IMR-90 (cell line): ENCODE data around the gene DYRK1A. TPM values are rescaled to one million over a fixed set of nuclear protein-coding genes. Genes with fewer than 3 reads are reported as not detected.

Source experiments
- ATAC-seq: fragments of 200-7000 bp; cut with Tn5 transposase; 2 replicates; pipeline ENCODE4 v1.9.1; 2020; ENCODE audit warnings: low read depth, mild to moderate bottlenecking, moderate library complexity
- BruUV-seq: library from RNA; stranded (reverse); fragments of 400-500 nt; replicated peaks from 2 replicates; lab custom pipeline; 2021; lab: Mats Ljungman, UMichigan
- CTCF ChIA-PET: fragments of 300-600 bp; formaldehyde crosslinking; extraction: SDS; loops from one replicate; lab custom pipeline; 2021; ENCODE audit warnings: antibody characterized with exemption; lab: Yijun Ruan, JAX
- POLR2A ChIA-PET: fragments of 300-600 bp; sonication (Branson Sonifier 250); formaldehyde crosslinking; loops from one replicate; lab custom pipeline; 2022; ENCODE audit warnings: antibody characterized with exemption; ENCODE audit not compliant: unreplicated experiment; lab: Charles Lee
- DNase-seq: peaks from one replicate; pipeline ENCODE4 v3.0.0; 2013
- H2AFZ ChIP-seq: replicated peaks from 2 replicates; pipeline ENCODE3; 2013; ENCODE audit warnings: low read length, mild to moderate bottlenecking; ENCODE audit not compliant: poor library complexity
- H2AK5ac ChIP-seq: 2 replicates; pipeline ENCODE4 v1.6.1; 2013; ENCODE audit warnings: low read depth, low read length, inconsistent platforms
- H2AK9ac ChIP-seq: replicated peaks from 2 replicates; pipeline ENCODE3; 2013; ENCODE audit warnings: mild to moderate bottlenecking, low read depth, low read length, moderate library complexity; ENCODE audit not compliant: poor library complexity
- H2BK120ac ChIP-seq: 2 replicates; pipeline ENCODE4 v1.6.1; 2013; ENCODE audit warnings: low read depth, low read length, inconsistent platforms
- H2BK15ac ChIP-seq: 3 replicates; pipeline ENCODE4 v1.6.1; 2013; ENCODE audit warnings: low read depth, low read length, inconsistent platforms
- H2BK20ac ChIP-seq: 2 replicates; pipeline ENCODE4 v1.6.1; 2013; ENCODE audit warnings: low read depth, mild to moderate bottlenecking, inconsistent platforms, low read length, moderate library complexity
- H2BK5ac ChIP-seq: 2 replicates; pipeline ENCODE4 v1.6.1; 2013; ENCODE audit warnings: mild to moderate bottlenecking, low read depth, low read length, inconsistent platforms; ENCODE audit not compliant: poor library complexity, severe bottlenecking
- H3K14ac ChIP-seq: replicated peaks from 2 replicates; pipeline ENCODE4 v1.6.1; 2013; ENCODE audit warnings: low read depth, low read length, inconsistent platforms
- H3K18ac ChIP-seq: 2 replicates; pipeline ENCODE4 v1.6.1; 2013; ENCODE audit warnings: low read depth, low read length, control low read depth
- H3K23ac ChIP-seq: 2 replicates; pipeline ENCODE4 v1.6.1; 2013; ENCODE audit warnings: low read depth, low read length, inconsistent platforms
- H3K27ac ChIP-seq: 2 replicates; pipeline ENCODE4 v1.5.1; 2013; ENCODE audit warnings: mild to moderate bottlenecking, control low read depth, low read length; ENCODE audit not compliant: insufficient read depth
- H3K27me3 ChIP-seq: 2 replicates; pipeline ENCODE4 v1.6.1; 2013; ENCODE audit warnings: low read length; ENCODE audit not compliant: control insufficient read depth, insufficient read depth
- H3K36me3 ChIP-seq: 2 replicates; pipeline ENCODE4 v1.6.1; 2013; ENCODE audit warnings: low read length, mixed read lengths; ENCODE audit not compliant: control insufficient read depth, insufficient read depth
- H3K4ac ChIP-seq: 2 replicates; pipeline ENCODE4 v1.6.1; 2013; ENCODE audit warnings: low read depth, low read length, inconsistent platforms
- H3K4me1 ChIP-seq: 2 replicates; pipeline ENCODE4 v1.6.1; 2013; ENCODE audit warnings: low read length, mixed read lengths; ENCODE audit not compliant: control insufficient read depth, insufficient read depth
- H3K4me2 ChIP-seq: 2 replicates; pipeline ENCODE4 v1.6.1; 2013; ENCODE audit warnings: low read depth, mild to moderate bottlenecking, control low read depth, low read length, moderate library complexity
- H3K4me3 ChIP-seq: 2 replicates; pipeline ENCODE4 v1.5.1; 2013; ENCODE audit warnings: low read depth, mild to moderate bottlenecking, control low read depth, low read length, moderate library complexity; ENCODE audit not compliant: insufficient read depth
- H3K56ac ChIP-seq: 2 replicates; pipeline ENCODE4 v1.6.1; 2013; ENCODE audit warnings: low read length, inconsistent platforms; ENCODE audit not compliant: insufficient read depth; ENCODE audit errors: extremely low read depth
- H3K79me1 ChIP-seq, 2 experiments: 2 replicates each; pipeline ENCODE4 v1.6.1; 2013; ENCODE audit warnings: low read length in 2 of 2, inconsistent platforms in 1 of 2, low read depth in 1 of 2
- H3K9ac ChIP-seq: 2 replicates; pipeline ENCODE4 v1.6.1; 2013; ENCODE audit warnings: low read depth, low read length, control low read depth
- H3K9me1 ChIP-seq: 2 replicates; pipeline ENCODE4 v1.6.1; 2013; ENCODE audit warnings: low read length, inconsistent platforms; ENCODE audit not compliant: insufficient read depth
- H3K9me3 ChIP-seq: 2 replicates; pipeline ENCODE4 v1.6.1; 2013; ENCODE audit warnings: low read length; ENCODE audit not compliant: control insufficient read depth, insufficient read depth
- H4K20me1 ChIP-seq: 2 replicates; pipeline ENCODE4 v1.6.1; 2013; ENCODE audit warnings: low read length, inconsistent platforms; ENCODE audit not compliant: insufficient read depth
- H4K5ac ChIP-seq: 2 replicates; pipeline ENCODE4 v1.6.1; 2013; ENCODE audit warnings: mild to moderate bottlenecking, low read depth, low read length, control low read depth
- H4K8ac ChIP-seq, 2 experiments: 2 replicates each; pipeline ENCODE4 v1.6.1; 2013; ENCODE audit warnings: low read depth in 2 of 2, low read length in 2 of 2, control low read depth in 1 of 2, inconsistent platforms in 1 of 2
- H4K91ac ChIP-seq: 2 replicates; pipeline ENCODE4 v1.6.1; 2013; ENCODE audit warnings: low read depth, low read length, inconsistent platforms; ENCODE audit not compliant: insufficient read depth
- BHLHE40 ChIP-seq: fragments of 150-350 bp; IDR thresholded peaks from 2 replicates; pipeline ENCODE4 v1.6.1; 2016; ENCODE audit warnings: mild to moderate bottlenecking, low read depth, low read length
- CEBPB ChIP-seq: IDR thresholded peaks from 2 replicates; pipeline ENCODE4 v1.6.1; 2012; ENCODE audit warnings: low read depth, low read length, improper control_type of control experiment
- CHD1 ChIP-seq: IDR thresholded peaks from 2 replicates; pipeline ENCODE4 v1.6.1; 2012; ENCODE audit warnings: low read depth, low read length, improper control_type of control experiment
- CTCF ChIP-seq: conservative IDR thresholded peaks from 2 replicates; pipeline ENCODE4 v1.5.1; 2012; ENCODE audit warnings: mild to moderate bottlenecking, low read depth, low read length, improper control_type of control experiment
- ELK1 ChIP-seq: fragments of 150-350 bp; IDR thresholded peaks from 2 replicates; pipeline ENCODE4 v1.6.1; 2016; ENCODE audit warnings: low read depth, mild to moderate bottlenecking, low read length, moderate library complexity, borderline replicate concordance
- FOS ChIP-seq: fragments of 150-350 bp; IDR thresholded peaks from 2 replicates; pipeline ENCODE4 v1.6.1; 2016; ENCODE audit warnings: low read depth, low read length
- MAFK ChIP-seq: IDR thresholded peaks from 2 replicates; pipeline ENCODE4 v1.6.1; 2012; ENCODE audit warnings: low read depth, low read length, improper control_type of control experiment
- MAZ ChIP-seq: IDR thresholded peaks from 2 replicates; pipeline ENCODE4 v1.6.1; 2012; ENCODE audit warnings: low read depth, mild to moderate bottlenecking, low read length, improper control_type of control experiment, moderate library complexity, borderline replicate concordance
- MXI1 ChIP-seq: IDR thresholded peaks from 2 replicates; pipeline ENCODE4 v1.6.1; 2012; ENCODE audit warnings: low read depth, mild to moderate bottlenecking, low read length, moderate library complexity, borderline replicate concordance
- NFE2L2 ChIP-seq: fragments of 150-350 bp; IDR thresholded peaks from 2 replicates; pipeline ENCODE4 v1.6.1; 2016; ENCODE audit warnings: low read depth, mild to moderate bottlenecking, low read length
- POLR2A ChIP-seq: IDR thresholded peaks from 2 replicates; pipeline ENCODE4 v1.6.1; 2012; ENCODE audit warnings: mild to moderate bottlenecking, low read depth, low read length
- RAD21 ChIP-seq: IDR thresholded peaks from 2 replicates; pipeline ENCODE4 v1.6.1; 2012; ENCODE audit warnings: low read length, improper control_type of control experiment
- RCOR1 ChIP-seq: IDR thresholded peaks from 2 replicates; pipeline ENCODE4 v1.6.1; 2012; ENCODE audit warnings: mild to moderate bottlenecking, low read length, improper control_type of control experiment; ENCODE audit not compliant: insufficient replicate concordance
- RFX5 ChIP-seq: IDR thresholded peaks from 2 replicates; pipeline ENCODE4 v1.8.0; 2012; ENCODE audit warnings: low read depth, mild to moderate bottlenecking, low read length, moderate library complexity
- SMC3 ChIP-seq: fragments of 150-350 bp; IDR thresholded peaks from 2 replicates; pipeline ENCODE4 v1.6.1; 2016; ENCODE audit warnings: low read depth, mild to moderate bottlenecking, antibody characterized with exemption, low read length, moderate library complexity
- USF2 ChIP-seq: fragments of 150-350 bp; IDR thresholded peaks from 2 replicates; pipeline ENCODE4 v1.6.1; 2017; ENCODE audit warnings: mild to moderate bottlenecking, antibody characterized with exemption, low read length, low read depth
- WGBS, 2 experiments: methylation state at CpG; one replicate each; pipeline versions ENCODE4 v1.1.5 to v1.1.7; 2013; ENCODE audit warnings: missing lambda C conversion rate in 2 of 2; ENCODE audit not compliant: insufficient read length in 1 of 2; ENCODE audit errors: extremely low coverage in 2 of 2; 5-methylcytosine and 5-hydroxymethylcytosine counted together
- dilution Hi-C: fragments of 300-500 bp; cut with HindIII; formaldehyde crosslinking; loops from one replicate; pipeline ENCODE4 v1.14.3; 2018; ENCODE audit warnings: low sequenced_read_pairs; ENCODE audit not compliant: unreplicated experiment
- in situ Hi-C: fragments of 300-500 bp; cut with MboI; formaldehyde crosslinking; loops from 3 replicates; pipeline ENCODE4 v1.14.3; 2019; ENCODE audit warnings: low sequenced_read_pairs, inconsistent platforms, mixed read lengths
- intact Hi-C: fragments of 100-400 bp; cut with micrococcal nuclease; formaldehyde crosslinking; loops from 2 replicates; pipeline ENCODE4 v1.10.0; 2022
- polyA plus RNA-seq, 3 experiments: library from polyadenylated mRNA; depleted of rRNA; stranded (reverse); fragments of >200 nt; gene quantifications; 2 replicates each; pipeline ENCODE4 v1.2.3, GENCODE V29; 2012; ENCODE audit warnings: low replicate concordance in 1 of 3
- total RNA-seq: library from RNA; depleted of rRNA; stranded (reverse); fragments of >200 nt; gene quantifications from 2 replicates; pipeline ENCODE4 v1.2.3, GENCODE V29; 2012

DYRK1A gene
- total and polyA plus RNA-seq, 2 of the 4 experiments (the other 2 are of a cell fraction) = 18.6 to 50.5 TPM

- Histone ChIP-seq H2BK20ac (no peak overlapping the region), H2AK9ac (no peak overlapping the region), H2AK5ac (no peak overlapping the region), H3K4me3 (no peak overlapping the region), H2AFZ (peak overlapping the region; percentile 29), H3K9me3 (peaks cover 12% of the 10 kb centered on the region), H3K4ac (no peak overlapping the region), H2BK120ac (no peak overlapping the region), H3K27ac (no peak overlapping the region), H2BK15ac (no peak overlapping the region), H3K56ac (no peak overlapping the region), H3K79me1 (no peaks in the 10 kb centered on the region), H4K5ac (no peak overlapping the region), H4K91ac (no peak overlapping the region), H3K9me1 (0 out of 2 replicates have a peak, but pooled peaks cover 3% of the 10 kb centered on the region), H3K9ac (no peak overlapping the region), H3K4me2 (no peak overlapping the region), H3K27me3 (peaks cover 13% of the 10 kb centered on the region; the same call in 1 of the 2 replicates), H3K18ac (no peak overlapping the region), H3K36me3 (no peaks in the 10 kb centered on the region), H4K20me1 (no peaks in the 10 kb centered on the region), H3K23ac (no peak overlapping the region), H3K4me1 (peaks cover 2% of the 10 kb centered on the region; the same call in 1 of the 2 replicates), H3K14ac (no peak overlapping the region), H4K8ac (no peak overlapping the region), H2BK5ac (no peak overlapping the region)
- dilution Hi-C loops = no loop called here
- no peak for DNase-seq
- POLR2A ChIA-PET = no interaction called here
- BruUV-seq = no TSS peak
- WGBS, 2 experiments = 62% methylated on average over 3 of the region's 3 CpGs; no CpG with 5 or more reads in 1 of the 2 experiments
- in situ Hi-C loops = no loop called here
- CTCF ChIA-PET = interaction anchor here (0.5 kb wide), 1 partner anchor 30 kb away, joined by 4 read pairs; no protein-coding TSS in a partner anchor
- intact Hi-C loops = no loop called here
- TF ChIP-seq RCOR1 = no peak
- no peak for TF ChIP-seq BHLHE40
- TF ChIP-seq CEBPB = no peak
- no peak for TF ChIP-seq MXI1
- TF ChIP-seq RAD21 = no peak
- TF ChIP-seq FOS = no peak
- no peak for TF ChIP-seq CTCF
- TF ChIP-seq POLR2A = no peak
- no peak for TF ChIP-seq CHD1
- no peak for TF ChIP-seq NFE2L2
- no peak for TF ChIP-seq SMC3
- TF ChIP-seq USF2 = no peak
- TF ChIP-seq RFX5 = no peak
- no peak for TF ChIP-seq MAFK
- TF ChIP-seq MAZ = no peak
- TF ChIP-seq ELK1 = no peak
- no peak for ATAC-seq
Observed at GRCh38 chr21:37534431-37534830, 167.9 kb downstream of the DYRK1A start.
